ENCODE measurements around the gene KYAT1.

Gene KYAT1

GRCh38 chr9:128835246-128836210 lies 46.2 kb downstream of the KYAT1 start:
- DNase-seq, result no peak

DNA sequence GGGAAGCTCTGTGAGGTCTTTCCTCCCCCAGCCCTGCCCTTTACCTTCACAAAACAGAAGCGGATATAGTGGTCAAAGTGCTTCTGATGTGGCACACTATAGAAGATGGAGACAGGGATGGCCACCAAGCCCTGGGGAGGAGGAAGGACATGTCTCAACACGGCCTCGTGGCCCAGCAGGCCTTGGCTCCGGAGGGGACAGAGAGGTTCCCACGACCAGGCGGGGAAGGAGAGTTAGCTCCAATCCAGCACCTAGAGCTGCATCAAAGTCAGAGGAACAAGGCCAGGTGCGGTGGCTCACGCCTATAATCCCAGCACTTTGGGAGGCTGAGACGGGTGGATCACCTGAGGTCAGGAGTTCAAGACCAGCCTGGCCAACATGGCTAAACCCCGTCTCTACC lies 48.1 kb downstream of the KYAT1 start:
- DNase-seq, result no peak

- DNase-seq, result peak; percentile 81
Observed at GRCh38 chr9:128829477-128830251, 52.1 kb downstream of the KYAT1 start, which contains the start of gene SPOUT1. Gene SPOUT1 (minus strand): TSS chr9:128829794. CDS start chr9:128829780, 14 bp downstream.

DNA sequence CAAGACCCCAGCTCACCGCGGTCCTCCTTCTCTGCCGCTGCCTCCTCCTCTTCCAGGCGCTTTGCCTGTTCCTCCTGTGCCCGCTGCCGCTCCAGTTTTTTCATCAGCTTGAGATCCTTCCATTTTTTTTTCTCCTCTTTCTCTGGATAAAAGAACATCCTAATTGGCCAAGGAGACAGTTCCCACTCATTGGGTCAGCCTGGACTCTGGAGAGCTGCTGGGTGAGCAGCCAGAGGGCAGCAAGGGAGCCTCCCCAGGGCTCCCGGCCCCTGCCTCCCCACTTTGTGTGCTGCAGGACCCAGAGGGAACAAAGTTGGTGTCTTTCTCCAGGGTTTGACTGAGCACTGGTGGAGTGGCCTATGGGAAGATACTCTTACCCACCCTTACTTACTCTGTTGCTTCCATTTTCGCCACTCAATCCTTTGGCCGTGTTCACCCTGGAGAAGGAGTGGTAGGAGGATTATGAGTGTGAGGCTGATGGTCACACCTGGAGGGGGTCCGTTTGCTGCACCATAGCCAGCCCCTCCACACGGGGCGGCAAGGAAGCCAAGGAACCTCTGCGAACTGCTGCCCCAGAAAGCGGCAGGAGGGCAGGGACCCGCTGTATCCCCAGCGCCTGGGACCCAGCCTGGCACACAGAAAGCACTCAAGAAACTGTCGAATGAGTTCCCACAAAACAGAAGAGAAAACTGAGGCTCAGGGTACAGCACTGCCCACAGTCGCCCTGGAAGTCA lies 52.9 kb downstream of the KYAT1 start:
- DNase-seq, result no peak

DNA sequence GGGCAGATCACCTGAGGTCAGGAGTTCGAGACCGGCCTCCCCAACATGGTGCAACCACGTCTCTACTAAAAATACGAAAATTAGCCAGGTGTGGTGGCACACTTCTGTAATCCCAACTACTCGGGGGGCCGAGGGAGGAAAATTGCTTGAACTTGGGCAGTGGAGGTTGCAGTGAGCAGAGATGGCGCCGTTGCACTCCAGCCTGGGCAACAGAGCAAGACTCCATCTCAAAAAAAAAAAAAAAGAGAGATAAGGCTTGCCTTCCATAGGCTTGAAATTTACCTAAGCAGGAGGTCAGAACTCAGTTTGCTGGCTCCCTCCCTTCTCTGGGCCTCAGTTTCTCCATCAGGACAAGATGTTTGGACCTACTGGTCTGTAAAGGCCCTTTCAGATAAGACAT lies 53.5 kb downstream of the KYAT1 start:
- no peak for DNase-seq

DNA sequence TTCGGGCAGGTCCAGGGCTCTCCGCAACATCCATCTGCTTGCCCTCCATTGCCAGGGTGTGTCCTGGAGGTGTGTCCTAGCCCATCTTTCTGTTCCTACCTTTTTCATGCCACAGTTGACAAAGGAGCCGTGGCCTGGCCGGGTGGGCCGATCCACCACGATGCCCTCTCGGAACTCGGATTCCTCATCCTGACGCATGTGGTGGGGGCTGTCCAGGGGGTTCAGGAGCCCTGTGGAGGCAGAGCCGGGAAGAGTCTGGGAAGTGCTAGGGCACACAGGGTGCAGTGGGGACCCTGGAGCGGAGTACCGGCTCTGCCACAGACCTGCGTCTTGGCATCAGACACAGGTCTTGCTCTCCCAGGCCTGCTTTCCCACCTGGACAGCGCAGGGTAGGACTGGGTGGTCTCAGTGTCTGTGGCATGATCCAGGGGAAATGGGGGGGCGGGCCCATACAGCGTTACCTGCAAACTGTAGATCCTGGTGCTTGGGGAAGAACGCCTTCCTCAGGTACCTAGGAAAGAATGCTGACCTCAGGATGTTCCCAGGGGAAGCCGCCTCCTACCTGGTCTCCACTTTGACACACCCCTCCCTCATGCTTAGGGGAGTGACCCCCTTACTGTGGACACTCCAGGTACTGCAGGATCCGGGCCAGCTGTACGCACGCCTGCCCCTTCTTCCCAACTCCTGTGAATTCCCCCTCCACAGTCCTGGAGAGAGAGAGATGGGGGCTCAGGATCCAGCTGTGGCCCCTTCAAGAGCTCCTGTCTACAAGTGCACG lies 55.6 kb downstream of the KYAT1 start:
- DNase-seq, result no peak

DNA sequence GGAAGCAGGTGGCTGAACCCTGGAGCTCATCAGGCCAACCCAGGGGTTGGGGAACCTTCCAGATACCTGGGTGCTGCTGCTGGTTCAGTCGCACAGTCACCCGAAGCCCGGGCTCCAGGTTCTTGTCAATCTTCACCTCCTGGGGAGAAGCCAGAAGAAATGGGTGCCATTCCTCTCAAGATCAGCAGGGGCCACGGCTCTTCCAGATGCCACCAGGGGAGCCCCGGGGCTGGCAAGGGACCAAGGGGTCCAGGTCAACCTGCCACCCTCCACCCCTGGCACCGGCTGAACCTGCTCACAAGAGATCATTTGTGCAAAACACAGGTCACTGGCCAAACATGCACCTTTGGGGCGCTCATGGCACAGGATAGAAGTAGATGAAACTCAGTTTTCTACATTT lies 56.8 kb downstream of the KYAT1 start:
- no peak for DNase-seq

DNA sequence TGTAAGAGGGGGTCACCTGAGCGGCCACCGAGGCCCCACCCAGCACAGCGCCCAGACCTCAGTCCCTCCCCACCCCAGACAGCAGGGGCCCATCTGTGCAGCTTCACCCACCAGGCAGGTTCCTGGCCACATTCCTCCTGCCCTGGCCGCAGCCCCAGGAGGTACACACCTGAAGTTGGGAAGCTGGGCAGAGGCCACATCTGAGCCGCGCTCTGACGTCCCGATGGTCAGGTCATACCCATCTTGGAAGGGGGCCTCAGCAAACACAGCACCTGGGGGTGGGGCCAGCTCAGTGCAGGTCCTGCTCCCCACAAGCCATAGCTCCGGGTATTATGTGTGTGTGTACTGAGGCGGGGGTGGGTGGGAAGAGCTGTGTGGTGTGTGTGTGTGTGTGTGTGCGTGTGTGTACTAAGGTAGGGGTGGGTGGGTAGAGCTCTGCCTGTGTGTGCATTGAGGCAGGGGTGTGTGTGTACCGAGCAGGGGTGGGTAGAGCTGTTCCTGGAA lies 57.8 kb downstream of the KYAT1 start:
- DNase-seq, result no peak

- no peak for DNase-seq
Observed at GRCh38 chr9:128823362-128823902, 58.3 kb downstream of the KYAT1 start.

DNA sequence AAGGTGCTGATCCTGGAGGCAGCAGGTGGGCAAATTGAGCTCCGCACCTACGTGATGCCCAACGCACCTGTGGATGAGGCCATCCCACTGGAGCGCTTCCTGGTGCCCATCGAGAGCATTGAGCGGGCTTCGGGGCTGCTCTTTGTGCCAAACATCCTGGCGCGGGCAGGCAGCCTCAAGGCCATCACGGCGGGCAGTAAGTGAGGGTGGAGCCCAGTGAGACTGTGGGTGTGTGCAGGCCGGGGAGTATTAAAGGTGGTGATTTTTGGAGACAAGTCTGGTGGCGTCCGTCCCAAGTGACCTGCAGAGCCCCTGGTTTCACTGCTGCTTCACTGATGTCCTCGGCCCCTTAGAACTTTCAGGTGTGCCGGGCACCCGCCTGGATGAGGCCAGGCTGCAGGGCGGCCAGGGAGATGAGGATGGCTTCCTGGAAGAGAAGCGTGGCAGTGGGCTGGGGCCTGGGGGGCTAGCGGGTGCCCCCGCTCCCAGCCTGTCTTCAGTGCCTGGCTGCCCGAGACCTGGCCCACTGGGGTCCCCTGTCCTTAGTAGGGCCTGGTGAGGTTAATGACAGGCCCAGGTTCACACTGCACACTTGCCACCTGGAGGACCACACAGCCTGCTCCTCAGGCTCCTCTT lies 59.2 kb downstream of the KYAT1 start:
- DNase-seq, result no peak

GRCh38 chr9:128821584-128822406 lies 60.0 kb downstream of the KYAT1 start:
- DNase-seq, result no peak

- no peak for DNase-seq
Observed at GRCh38 chr9:128820665-128821583, 60.8 kb downstream of the KYAT1 start.

GRCh38 chr9:128819716-128820664 lies 61.8 kb downstream of the KYAT1 start:
- DNase-seq, result no peak

- no peak for DNase-seq
Observed at GRCh38 chr9:128818839-128819715, 62.7 kb downstream of the KYAT1 start.

DNA sequence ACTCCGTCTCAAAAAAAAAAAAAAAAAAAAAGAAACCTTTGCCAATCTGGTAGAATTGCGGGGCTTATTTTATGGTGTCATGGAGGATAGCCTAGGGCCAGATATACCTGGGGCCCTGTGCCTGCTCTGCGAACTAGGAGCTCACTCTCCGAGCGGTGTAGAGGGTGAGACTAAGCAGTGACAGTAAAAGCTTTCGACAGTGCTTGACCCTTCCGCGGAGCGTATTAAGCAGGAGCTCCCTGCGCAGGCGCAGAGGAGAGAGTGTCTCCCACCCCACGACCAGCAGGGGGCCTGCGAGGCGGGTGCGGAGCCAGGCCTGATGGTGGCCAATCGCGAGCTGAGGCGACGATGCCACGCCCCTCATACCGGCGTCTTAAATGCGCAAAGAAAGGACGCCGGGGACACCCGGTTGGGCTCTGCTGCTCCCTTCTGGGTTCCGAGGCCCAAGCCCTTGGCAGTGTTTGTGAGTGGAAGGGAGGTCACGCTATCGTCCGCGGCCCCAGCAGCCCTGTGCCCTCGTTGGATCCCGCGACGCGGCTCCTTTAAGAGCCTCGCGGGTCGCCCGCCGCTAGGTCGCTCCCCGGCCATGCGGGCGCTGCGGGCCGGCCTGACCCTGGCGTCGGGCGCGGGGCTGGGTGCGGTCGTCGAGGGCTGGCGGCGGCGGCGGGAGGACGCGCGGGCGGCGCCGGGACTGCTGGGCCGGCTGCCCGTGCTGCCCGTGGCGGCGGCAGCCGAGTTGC lies 63.5 kb downstream of the KYAT1 start, which contains the start of gene ENDOG:
ENDOG (plus strand) TSS at position 402 of the 740 bp plus-strand sequence; CDS start at position 587, 185 bp downstream.
- peak; percentile 88 for DNase-seq

DNA sequence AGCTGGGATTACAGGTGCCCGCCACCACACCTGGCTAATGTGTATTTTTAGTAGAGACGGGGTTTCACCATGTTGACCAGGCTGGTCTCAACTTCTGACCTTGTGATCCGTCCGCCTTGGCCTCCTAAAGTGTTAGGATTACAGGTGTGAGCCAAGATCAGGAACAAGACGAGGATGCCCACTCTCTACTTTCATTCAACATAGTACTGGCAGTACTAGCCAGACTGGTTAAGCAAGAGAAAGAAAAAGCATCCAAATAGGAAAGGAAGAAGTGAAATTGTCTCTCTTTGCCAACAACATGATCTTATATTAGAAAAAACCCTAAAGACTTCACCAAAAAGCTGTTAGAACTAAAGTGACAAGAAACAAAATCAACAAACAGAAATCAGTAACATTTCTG lies 70.9 kb downstream of the KYAT1 start:
- DNase-seq, result no peak

Measured in GF-D8 (cell line).